ENCODE results near the gene LYRM2.

The LYRM2 gene

DNA sequence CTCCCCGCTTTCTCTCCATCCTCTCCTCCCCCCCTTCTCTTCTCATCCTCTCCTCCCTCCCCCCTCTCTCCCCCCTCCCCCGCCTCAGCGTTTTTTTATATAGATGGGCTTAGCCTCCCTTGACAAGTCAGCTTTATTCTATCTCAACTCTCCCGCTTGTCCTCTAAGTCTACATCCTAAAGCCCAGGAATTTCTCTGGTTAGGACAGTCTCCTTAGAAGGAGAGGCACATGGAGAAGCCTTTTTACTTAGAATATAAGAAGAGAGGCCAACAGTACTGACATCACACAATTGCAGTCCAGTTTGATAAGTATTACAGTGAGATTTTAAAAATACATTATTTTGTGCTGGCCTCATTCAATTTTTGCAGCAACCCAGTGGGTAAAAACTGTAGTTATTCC, 83.5 kb downstream of the LYRM2 start:
- DNase-seq (ENCODE audit: low read depth) = no peak

DNA sequence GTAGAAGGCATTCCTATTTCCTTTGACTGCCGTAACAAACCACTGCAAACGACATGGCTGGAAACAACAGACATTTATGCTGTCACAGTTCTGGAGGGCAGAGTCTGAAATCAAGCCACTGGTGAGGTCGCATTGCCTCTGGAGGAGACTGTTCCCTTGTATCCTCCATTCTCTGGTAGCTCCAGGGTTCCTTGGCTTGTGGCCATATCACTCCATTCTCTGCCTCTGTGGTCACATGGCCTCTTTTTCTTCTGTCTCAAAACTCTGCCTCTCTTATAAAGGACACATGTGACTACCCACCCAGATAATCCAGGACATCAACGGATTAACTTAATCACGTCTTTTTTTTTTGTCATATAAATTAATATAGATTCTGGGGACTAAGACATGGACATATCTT, 84.4 kb downstream of the LYRM2 start:
- DNase-seq (ENCODE audit: low read depth) = no peak

DNA sequence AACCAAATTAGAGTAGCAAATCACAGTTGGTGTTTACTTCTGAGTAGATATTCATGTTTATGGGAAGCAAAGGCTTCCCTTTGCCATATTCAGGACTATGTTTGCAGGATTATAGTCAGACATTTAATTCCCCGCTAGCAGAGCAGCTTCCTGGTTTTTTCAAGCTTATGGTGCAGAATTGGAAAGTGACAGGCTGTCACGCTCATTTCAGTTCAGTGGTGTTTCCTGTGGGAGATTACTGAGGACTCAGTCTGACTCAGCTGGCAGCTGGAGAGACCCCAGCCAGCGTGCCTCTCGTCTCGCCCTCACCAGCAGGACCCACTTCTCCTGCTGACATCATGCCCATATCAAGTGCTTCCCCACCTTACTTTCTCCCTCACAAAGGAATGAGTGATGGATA, 85.1 kb downstream of the LYRM2 start:
- no peak for DNase-seq (ENCODE audit: low read depth)

DNA sequence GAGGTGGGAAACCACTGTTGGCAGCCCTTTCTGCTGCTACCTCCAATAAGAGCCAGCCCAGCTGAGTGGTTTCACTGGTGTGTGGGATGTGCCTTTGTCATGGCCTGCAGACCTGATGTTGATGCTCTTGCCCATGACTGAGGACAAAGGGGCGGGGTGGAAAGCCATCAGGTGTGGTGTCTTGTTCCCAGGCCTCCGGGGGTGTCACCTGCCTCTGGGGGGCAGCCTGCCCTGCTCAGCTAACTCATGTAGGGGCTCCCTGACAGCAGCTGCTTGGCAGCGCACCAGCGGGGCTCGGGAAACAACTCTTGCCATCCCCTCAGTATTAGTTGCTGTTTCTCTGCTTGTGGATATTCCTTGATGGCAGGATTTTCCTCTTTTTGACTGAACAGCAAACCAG, 91.3 kb downstream of the LYRM2 start:
- no peak for DNase-seq (ENCODE audit: low read depth)

DNA sequence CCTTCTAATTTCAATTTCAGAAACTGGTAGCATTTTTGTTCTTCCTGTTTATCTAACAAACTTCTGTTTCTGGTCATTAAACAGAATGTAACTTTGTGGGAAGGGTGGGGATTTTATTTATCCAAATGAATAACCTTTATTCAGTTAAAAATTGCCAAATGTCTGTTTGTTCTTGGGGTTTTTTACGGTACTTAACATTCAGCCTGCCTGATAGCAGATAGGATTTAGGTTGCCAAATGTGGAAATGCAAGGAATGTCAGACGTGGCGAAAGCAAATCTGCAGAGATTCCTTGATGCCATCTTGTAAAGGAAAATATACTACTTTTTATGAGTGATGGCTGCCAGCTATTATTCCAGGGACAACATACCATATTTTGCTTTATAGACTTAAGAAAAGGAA, 95.7 kb downstream of the LYRM2 start:
- no peak for DNase-seq (ENCODE audit: low read depth)

DNA sequence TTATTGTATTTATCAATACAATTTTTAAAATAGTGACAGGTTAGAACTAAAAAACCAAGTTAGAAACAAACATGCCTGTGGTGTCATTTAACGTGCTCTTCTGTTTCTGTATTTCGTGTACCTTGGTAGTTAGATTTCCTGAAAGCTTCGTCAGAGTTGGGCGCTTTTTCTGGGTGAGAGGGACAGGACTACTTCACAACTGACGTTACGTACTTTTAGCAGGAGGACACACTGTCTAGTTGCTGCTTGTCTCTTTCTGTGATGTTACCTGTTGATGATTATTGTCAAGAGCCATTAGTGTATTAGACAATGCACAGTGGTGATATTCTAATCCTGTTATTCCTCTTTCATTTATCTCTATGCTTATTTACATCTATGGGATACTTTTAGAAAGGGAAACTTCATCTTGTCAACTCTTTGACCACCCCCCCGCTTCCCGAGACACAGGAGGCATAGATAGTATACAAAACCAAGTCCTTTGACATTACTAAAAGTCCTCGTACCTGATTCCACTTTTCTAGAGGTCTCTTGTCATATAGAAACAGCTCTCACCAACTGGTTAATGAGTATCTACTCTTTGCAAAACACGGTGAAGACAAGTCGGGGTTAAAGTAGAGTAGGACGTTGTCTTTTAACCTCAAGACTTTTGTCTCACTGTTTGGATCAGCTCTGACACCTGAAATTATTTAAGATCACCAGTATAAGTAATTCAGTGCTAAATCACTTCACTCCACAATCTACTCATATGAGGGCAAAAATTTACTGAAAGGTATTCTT, 96.3 kb downstream of the LYRM2 start:
- DNase-seq (ENCODE audit: low read depth) = no peak

DNA sequence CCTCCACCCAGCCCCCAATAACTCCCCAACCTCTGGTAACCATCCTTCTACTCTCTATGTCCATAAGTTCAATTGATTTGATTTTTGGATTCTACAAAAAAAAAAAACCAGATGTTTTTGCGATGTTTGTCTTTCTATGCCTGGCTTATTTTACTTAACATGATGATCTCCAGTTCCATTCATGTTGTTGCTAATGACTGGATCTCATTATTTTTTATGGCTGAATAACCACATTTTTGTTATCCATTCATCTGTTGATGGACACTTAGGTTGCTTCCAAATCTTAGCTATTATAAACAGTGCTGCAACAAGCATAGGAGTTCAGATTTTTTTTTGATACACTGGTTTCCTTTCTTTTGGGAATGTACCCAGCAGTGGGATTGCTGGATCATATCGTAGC, 98.8 kb downstream of the LYRM2 start:
- DNase-seq (ENCODE audit: low read depth) = no peak

DNA sequence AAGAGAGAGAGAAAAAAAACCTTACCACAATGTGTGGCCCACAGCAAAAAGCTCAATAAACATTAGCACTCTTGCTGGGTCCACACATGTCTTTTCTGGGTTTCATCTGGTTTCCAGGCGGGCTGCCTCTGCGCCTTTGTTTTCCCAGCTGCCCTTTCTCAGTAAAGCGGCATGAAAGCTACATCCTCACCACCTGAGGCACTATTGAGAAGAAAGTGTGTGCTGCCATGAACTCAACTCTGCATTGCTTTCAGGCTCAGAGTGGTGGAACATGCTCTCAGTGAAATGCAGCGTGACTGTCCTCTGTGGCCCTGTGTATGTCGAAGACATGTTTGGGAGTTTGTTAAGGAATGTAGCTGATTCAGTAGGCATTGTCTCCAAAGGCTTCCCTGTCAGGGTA, 102.3 kb downstream of the LYRM2 start:
- DNase-seq (ENCODE audit: low read depth) = no peak

DNA sequence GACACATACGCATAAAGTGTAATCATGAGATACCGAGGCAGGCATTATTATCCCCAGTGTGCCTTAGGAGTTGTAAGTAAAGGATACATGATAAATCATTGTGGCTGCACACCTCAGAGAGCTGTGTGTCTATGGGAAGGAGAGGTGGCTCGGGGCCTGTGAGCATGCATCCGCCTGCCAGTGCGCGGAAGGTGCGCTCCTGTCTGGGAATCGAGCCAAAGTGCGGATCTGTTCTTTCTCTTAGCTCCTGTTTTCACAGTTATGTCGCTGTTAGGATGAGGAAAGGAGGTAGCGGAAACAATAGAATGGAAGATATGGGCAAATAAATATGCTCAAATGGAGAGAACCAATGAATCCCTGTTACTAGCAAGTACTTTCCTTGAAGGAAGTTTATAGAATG, 107.6 kb downstream of the LYRM2 start:
- DNase-seq (ENCODE audit: low read depth) = no peak

DNA sequence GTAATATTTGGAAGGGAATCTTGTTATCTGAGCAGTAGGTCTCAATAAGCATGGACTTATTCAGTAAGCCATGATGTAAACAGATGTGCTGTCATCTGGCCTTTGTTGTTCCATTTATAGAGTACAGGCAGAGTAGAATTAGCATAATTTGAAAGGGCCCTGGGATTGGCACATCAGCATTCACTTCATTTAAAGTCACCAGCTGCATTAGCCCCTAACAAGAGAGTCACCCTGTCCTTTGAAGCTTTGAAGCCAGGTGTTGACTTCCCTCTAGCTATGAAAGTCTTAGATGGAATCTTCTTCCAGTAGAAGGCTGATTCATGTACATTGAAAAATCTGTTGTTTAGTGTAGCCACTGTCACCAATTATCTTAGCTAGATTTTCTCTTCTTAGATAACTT, 109.7 kb downstream of the LYRM2 start:
- DNase-seq (ENCODE audit: low read depth) = no peak

DNA sequence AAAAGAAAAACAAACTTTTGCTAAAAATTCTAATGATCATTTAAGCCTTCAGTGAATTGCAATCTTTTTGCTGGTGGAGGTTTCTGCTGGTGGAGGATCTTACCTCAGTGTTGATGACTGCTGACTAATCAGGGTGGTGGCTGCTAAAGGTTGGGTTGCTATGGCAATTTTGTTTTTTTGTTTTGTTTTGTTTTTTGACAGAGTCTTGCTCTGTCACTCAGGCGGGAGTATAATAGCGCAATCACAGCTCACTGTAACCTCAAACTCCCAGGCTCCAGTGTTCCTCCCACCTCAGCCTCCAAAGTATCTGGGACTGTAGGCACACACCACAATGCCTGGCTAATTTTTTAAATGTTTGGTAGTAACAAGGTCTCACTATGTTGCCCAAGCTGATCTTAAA, 110.9 kb downstream of the LYRM2 start:
- no peak for DNase-seq (ENCODE audit: low read depth)

DNA sequence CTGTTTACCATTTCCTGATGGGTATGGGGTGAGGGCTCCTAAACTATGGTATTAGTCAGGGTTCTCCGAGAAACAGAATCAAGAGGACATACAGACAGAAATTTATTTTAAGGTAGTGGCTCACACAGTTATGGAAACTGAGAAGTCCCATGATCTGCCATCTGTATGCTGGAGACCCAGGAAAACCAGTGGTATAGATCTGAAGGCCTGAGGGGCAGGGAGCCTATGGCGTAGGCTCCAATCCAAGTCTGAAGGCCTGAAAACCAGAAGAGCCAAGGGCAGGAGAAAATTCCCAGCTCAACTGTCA, 112.0 kb downstream of the LYRM2 start:
- DNase-seq (ENCODE audit: low read depth) = no peak

DNA sequence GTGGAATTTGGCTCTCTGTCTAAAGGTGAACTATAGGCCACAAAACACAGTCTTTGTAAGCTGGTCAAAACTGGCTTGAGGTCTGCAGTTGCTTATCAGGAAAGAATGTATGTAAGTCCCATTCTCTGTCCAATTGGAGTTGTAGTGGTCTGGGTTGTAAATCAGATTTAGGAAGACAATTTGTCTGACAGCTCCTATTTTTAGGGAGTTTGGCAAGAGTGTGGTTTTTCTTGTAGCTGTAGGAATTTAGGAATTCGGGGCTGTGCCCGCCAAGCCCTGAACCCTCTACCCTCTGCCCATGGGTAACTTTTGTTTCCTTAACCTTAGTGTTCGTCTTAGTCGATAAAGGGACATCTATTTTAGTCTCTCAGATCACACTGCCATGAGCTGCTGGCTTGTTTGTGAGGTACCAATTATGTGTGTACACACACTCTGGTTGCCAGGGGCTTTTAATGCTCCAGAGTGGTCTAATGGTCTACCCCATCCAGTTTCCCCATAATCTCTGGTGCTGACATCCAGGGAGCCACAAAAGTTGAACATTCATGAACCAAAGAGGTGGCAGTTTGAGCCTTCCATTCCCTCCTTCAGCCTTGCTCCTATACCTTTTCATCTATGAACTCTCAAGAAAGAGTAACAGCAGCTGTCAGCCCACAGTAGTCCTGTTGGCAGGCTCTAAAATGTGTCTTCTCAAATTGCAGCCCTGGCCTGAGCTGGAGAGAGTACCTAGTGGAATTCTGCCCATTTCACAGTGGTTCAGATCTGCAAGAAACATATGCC, 112.6 kb downstream of the LYRM2 start:
- DNase-seq (ENCODE audit: low read depth) = no peak

DNA sequence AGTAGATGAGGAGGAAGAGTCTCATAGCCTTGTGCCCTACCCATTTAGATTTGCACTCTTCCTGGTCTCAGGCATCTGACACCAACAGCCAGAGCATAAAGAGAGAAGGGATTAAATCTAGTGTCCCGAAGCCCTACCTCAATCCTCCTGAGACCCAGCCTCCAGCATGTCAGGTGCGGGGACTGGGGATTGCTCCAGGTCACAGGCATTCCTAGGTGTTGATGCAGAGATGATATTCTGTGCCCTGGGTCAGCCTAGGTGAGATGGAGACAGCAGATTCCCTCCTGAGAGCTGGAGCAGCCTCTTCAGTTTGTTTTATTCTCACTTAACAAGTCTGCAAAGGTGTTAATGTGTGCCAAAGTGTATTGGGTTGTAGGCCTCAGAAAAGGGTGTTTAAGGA, 115.8 kb downstream of the LYRM2 start:
- DNase-seq (ENCODE audit: low read depth) = no peak

DNA sequence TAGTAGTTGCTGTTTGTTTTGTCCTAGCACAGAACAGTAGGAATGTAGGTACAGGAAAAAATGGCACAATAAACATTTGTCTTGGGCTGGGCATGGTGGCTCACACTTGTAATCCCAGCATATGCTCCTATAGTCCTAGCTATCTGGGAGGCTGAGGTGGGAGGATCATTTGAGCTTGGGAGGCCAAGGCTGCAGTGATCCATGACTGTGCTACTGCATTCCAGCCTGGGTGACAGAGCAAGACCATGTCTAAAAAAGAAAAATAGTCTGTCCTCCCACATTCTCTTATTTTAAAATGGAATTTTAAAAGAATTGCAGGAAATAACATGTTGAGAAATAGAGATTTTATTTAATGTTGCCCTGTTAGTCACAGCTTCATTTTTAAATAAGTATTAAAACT, 117.8 kb downstream of the LYRM2 start:
- DNase-seq (ENCODE audit: low read depth) = no peak

DNA sequence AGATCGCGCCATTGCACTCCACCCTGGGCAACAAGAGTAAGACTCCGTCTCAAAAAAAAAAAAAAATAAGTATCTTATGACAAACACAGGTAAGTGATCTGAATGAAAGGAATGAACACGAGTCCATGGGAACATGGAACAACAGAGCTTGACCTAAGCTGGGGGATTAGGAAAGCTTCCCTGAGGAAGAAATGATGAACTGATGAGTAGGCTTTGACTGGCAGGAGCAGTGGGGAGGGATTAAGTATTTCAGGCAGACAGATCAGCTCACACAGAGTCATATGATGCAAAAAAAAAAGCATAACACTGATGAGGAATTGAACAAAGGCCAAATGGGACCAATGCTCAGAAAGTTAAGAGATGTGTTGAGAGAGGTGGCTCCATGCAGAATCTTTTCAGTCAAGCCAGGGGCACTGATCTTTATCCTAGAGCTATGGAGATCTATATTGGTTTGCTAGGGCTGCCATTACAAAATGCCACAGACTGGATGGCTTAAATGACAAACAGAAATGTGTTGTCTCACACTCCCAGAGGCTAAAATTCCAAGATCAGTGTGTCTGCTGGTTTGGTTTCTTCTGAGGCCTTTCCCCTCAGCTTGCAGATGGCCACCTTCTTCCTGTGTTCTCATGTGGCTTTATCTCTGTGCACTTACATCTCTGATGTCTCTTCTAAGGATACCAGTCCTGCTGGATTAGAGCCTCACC, 120.0 kb downstream of the LYRM2 start:
- no peak for DNase-seq (ENCODE audit: low read depth)
